ENCODE data around the gene RNMT. TPM values are rescaled to one million over a fixed set of nuclear protein-coding genes. Genes with fewer than 3 reads are reported as not detected.

The RNMT gene
- total RNA-seq, 3 donors from 2014 or later (not counting 1 experiment from before 2014, with no cell fraction given), result 68.9 to 77.4 (median 71.9) TPM

- no peak overlapping the region for H3K27ac Mint-ChIP-seq
- Histone ChIP-seq H3K27ac (ENCODE audit: low read length) (no peak overlapping the region), H3K4me3 (ENCODE audit: low read length) (no peak overlapping the region), H3K27me3 (ENCODE audit: control insufficient read depth, insufficient read depth, low read length) (no peaks in the 10 kb centered on the region), H3K36me3 (ENCODE audit: control insufficient read depth, insufficient read depth, low read length) (peaks cover 55% of the 10 kb centered on the region), H3K9me3 (ENCODE audit: control insufficient read depth, insufficient read depth, low read length) (no peaks in the 10 kb centered on the region), H3K4me1 (ENCODE audit: control insufficient read depth, insufficient read depth, low read length) (no peaks in the 10 kb centered on the region)
- no peak for ATAC-seq
- H3K36me3 Mint-ChIP-seq, result peaks cover 17% of the 10 kb centered on the region
- H3K4me3 Mint-ChIP-seq, result no peak overlapping the region
- intact Hi-C loops (cut with micrococcal nuclease), result no loop called here
- no peaks in the 10 kb centered on the region for H3K4me1 Mint-ChIP-seq
- no peaks in the 10 kb centered on the region for H3K27me3 Mint-ChIP-seq (ENCODE audit: low read depth in 2 of 2)
- no peak for TF ChIP-seq CTCF (IDR thresholded peaks at IDR 0.05)
- no peaks in the 10 kb centered on the region for H3K9me3 Mint-ChIP-seq
- DNase-seq, result no peak
- 96% methylated on average over 2 of the region's 2 CpGs for WGBS (ENCODE audit: insufficient coverage)
Observed at GRCh38 chr18:13756261-13756660, 29.8 kb downstream of the RNMT start.

DNA sequence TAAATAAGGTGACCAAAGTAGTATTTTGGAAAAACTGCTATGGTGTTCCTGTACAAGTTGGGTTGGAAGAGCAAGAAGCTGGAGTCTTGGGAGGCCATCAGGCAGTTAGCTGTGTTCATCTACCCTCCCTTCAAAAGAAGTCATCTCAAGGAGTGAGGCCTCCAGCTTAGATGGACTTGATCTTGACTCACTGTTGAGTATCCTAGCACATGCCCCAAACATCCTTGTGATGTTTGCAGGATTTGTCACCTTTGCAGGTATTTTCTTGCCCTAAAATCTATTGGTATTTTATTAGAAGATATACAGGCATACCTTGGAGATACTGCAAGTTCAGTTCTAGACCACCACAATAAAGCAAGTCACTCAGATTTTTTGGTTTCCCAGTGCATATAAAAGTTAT lies 30.2 kb downstream of the RNMT start:
- intact Hi-C loops (cut with micrococcal nuclease), result no loop called here
- Histone ChIP-seq H3K27me3 (ENCODE audit: control insufficient read depth, insufficient read depth, low read length) (no peaks in the 10 kb centered on the region), H3K27ac (ENCODE audit: low read length) (no peak overlapping the region), H3K36me3 (ENCODE audit: control insufficient read depth, insufficient read depth, low read length) (peaks cover 55% of the 10 kb centered on the region), H3K4me3 (ENCODE audit: low read length) (no peak overlapping the region), H3K9me3 (ENCODE audit: control insufficient read depth, insufficient read depth, low read length) (no peaks in the 10 kb centered on the region), H3K4me1 (ENCODE audit: control insufficient read depth, insufficient read depth, low read length) (no peaks in the 10 kb centered on the region)
- no peak for DNase-seq
- H3K4me1 Mint-ChIP-seq, result no peaks in the 10 kb centered on the region
- H3K27me3 Mint-ChIP-seq (ENCODE audit: low read depth in 2 of 2), result no peaks in the 10 kb centered on the region
- ATAC-seq, result no peak
- no peak for TF ChIP-seq CTCF (IDR thresholded peaks at IDR 0.05)
- H3K9me3 Mint-ChIP-seq, result no peaks in the 10 kb centered on the region
- H3K4me3 Mint-ChIP-seq, result no peak overlapping the region
- H3K27ac Mint-ChIP-seq, result no peak overlapping the region
- H3K36me3 Mint-ChIP-seq, result peaks cover 17% of the 10 kb centered on the region

- Histone ChIP-seq H3K4me1 (ENCODE audit: control insufficient read depth, insufficient read depth, low read length) (no peaks in the 10 kb centered on the region), H3K4me3 (ENCODE audit: low read length) (no peak overlapping the region), H3K27ac (ENCODE audit: low read length) (no peak overlapping the region), H3K9me3 (ENCODE audit: control insufficient read depth, insufficient read depth, low read length) (no peaks in the 10 kb centered on the region), H3K36me3 (ENCODE audit: control insufficient read depth, insufficient read depth, low read length) (peaks cover 46% of the 10 kb centered on the region), H3K27me3 (ENCODE audit: control insufficient read depth, insufficient read depth, low read length) (no peaks in the 10 kb centered on the region)
- Mint-ChIP-seq H3K4me3 (no peak overlapping the region), H3K36me3 (peaks cover 23% of the 10 kb centered on the region), H3K9me3 (no peaks in the 10 kb centered on the region), H3K4me1 (peaks cover 0 to 2% of the 10 kb centered on the region in 2 donors), H3K27me3 (ENCODE audit: low read depth in 2 of 2) (no peaks in the 10 kb centered on the region), H3K27ac (no peak overlapping the region)
- no peak for TF ChIP-seq CTCF (IDR thresholded peaks at IDR 0.05)
- WGBS (ENCODE audit: insufficient coverage), result 71% methylated on average over 1 of the region's 1 CpG
- intact Hi-C loops (cut with micrococcal nuclease), result no loop called here
- DNase-seq, result no peak
- ATAC-seq, result no peak
Observed at GRCh38 chr18:13758622-13759021, 32.1 kb downstream of the RNMT start.

DNA sequence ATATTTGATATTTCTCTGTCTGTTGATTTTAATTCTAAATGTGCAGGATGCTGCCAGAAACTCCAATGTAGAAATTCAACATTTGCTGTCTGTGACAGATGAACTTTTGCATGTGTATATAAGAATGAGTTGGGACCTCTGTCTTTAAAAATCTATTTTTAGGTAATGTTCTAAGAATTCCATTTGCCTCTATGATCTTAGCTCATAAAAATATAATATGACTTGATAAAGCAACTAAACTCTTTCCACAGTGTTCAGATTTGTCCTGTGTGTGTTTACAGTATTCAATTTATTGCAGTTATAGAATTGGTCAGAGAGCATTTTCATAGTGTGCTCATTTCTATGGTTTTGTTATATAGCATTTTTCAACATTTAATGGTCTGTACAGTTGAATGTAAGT lies 33.6 kb downstream of the RNMT start:
- Histone ChIP-seq H3K4me3 (ENCODE audit: low read length) (no peak overlapping the region), H3K27ac (ENCODE audit: low read length) (no peak overlapping the region), H3K27me3 (ENCODE audit: control insufficient read depth, insufficient read depth, low read length) (no peaks in the 10 kb centered on the region), H3K4me1 (ENCODE audit: control insufficient read depth, insufficient read depth, low read length) (no peaks in the 10 kb centered on the region), H3K9me3 (ENCODE audit: control insufficient read depth, insufficient read depth, low read length) (peaks cover 4% of the 10 kb centered on the region), H3K36me3 (ENCODE audit: control insufficient read depth, insufficient read depth, low read length) (peaks cover 32% of the 10 kb centered on the region)
- intact Hi-C loops (cut with micrococcal nuclease), result no loop called here
- peaks cover 0 to 3% of the 10 kb centered on the region in 2 donors for H3K9me3 Mint-ChIP-seq
- peaks cover 29% of the 10 kb centered on the region for H3K36me3 Mint-ChIP-seq
- H3K4me3 Mint-ChIP-seq, result no peak overlapping the region
- H3K27me3 Mint-ChIP-seq (ENCODE audit: low read depth in 2 of 2), result no peaks in the 10 kb centered on the region
- H3K27ac Mint-ChIP-seq, result no peak overlapping the region
- DNase-seq, result no peak
- TF ChIP-seq CTCF (IDR thresholded peaks at IDR 0.05), result no peak
- H3K4me1 Mint-ChIP-seq, result peaks cover 0 to 6% of the 10 kb centered on the region in 2 donors
- ATAC-seq, result no peak
